ENCODE measurements around the gene IL37.

The IL37 gene

GRCh38 chr2:112959109-112959812, 48.3 kb downstream of the IL37 start:
- DNase-seq (ENCODE audit: low read depth in 3 of 3), result no peak

- no peak for DNase-seq (ENCODE audit: low read depth in 3 of 3)
Observed at GRCh38 chr2:112960230-112960825, 49.4 kb downstream of the IL37 start.

GRCh38 chr2:112962308-112963175, 51.6 kb downstream of the IL37 start:
- DNase-seq (ENCODE audit: low read depth in 3 of 3), result no peak

GRCh38 chr2:112967023-112967422, 56.1 kb downstream of the IL37 start:
- DNase-seq (ENCODE audit: low read depth in 3 of 3), result no peak

Measured in stimulated activated CD4-positive, alpha-beta T cell treated with anti-CD3 and anti-CD28 coated beads, TNF-alpha, amount 100 ng/mL, for 24 hours (primary cell).